K562 (cell line): Measurements from ENCODE around the gene DAGLB. TPM values are rescaled to one million over a fixed set of nuclear protein-coding genes. Genes with fewer than 3 reads are reported as not detected.
A peak's percentile ranks its signal among the peaks of the same experiment; 100 is the strongest.

Experiments
- ATAC-seq: fragments of 200-7000 bp; cut with Tn5 transposase; 3 replicates; pipeline ENCODE4 v1.9.1; 2020; ENCODE audit warnings: moderate library complexity
- BruUV-seq: library from RNA; stranded (reverse); fragments of 400-500 nt; replicated peaks from 2 replicates; lab custom pipeline; 2021; lab: Mats Ljungman, UMichigan
- CTCF ChIA-PET: fragments of 300-600 bp; formaldehyde crosslinking; extraction: SDS; loops from one replicate; lab custom pipeline; 2021; ENCODE audit warnings: low intra/inter-chr PET ratio; lab: Yijun Ruan, JAX
- POLR2A ChIA-PET: fragments of 300-600, 350-650 bp; sonication (Branson Sonifier 250); formaldehyde crosslinking; extraction: SDS; loops from one replicate; lab custom pipeline; 2021; ENCODE audit warnings: antibody characterized with exemption, inconsistent platforms; lab: Yijun Ruan, JAX
- DNase-seq, 4 experiments: peaks; one replicate each; pipeline versions ENCODE4 v3.0.0 to v3.0.0-alpha.2; 2011 to 2018; ENCODE audit warnings: low spot score in 3 of 4, mixed read lengths in 3 of 4; ENCODE audit errors: extremely low read depth in 1 of 4
- FAIRE-seq: peaks from 2 replicates; lab custom pipeline; 2011; peaks lifted over from hg19 to GRCh38; lab: Jason Lieb, UNC
- H2AFZ ChIP-seq: 2 replicates; pipeline ENCODE4 v1.6.0; 2011; ENCODE audit warnings: low read depth, low read length, control low read depth, inconsistent platforms
- H3K27ac ChIP-seq: fragments of 200-600 bp; 3 replicates; pipeline ENCODE4 v1.8.0; 2011; ENCODE audit warnings: low read depth, mild to moderate bottlenecking, control low read depth, inconsistent platforms, low read length, moderate library complexity, mixed read lengths; ENCODE audit errors: extremely low read depth
- H3K27me3 ChIP-seq, 2 experiments: fragments of 300-600 bp in 1 of 2; 2 replicates in 1 of 2; 3 replicates in 1 of 2; pipeline versions ENCODE4 v1.6.0 to v1.8.0; 2011; ENCODE audit warnings: inconsistent platforms in 2 of 2, low read length in 2 of 2, mild to moderate bottlenecking in 1 of 2, mixed read lengths in 1 of 2, moderate library complexity in 1 of 2; ENCODE audit not compliant: control insufficient read depth in 2 of 2, insufficient read depth in 2 of 2
- H3K36me3 ChIP-seq: fragments of 300-600 bp; 3 replicates; pipeline ENCODE4 v1.8.0; 2011; ENCODE audit warnings: mild to moderate bottlenecking, low read length, inconsistent platforms; ENCODE audit not compliant: control insufficient read depth, insufficient read depth
- H3K4me1 ChIP-seq, 2 experiments: fragments of 200-600 bp in 1 of 2; replicated peaks in 1 of 2; 2 replicates in 1 of 2; 3 replicates in 1 of 2; pipeline versions ENCODE4 v1.5.1 to v1.8.0; 2011; ENCODE audit warnings: inconsistent platforms in 2 of 2, low read length in 2 of 2, mild to moderate bottlenecking in 1 of 2, mixed read lengths in 1 of 2, moderate library complexity in 1 of 2; ENCODE audit not compliant: control insufficient read depth in 2 of 2, insufficient read depth in 2 of 2
- H3K4me2 ChIP-seq: 2 replicates; pipeline ENCODE4 v1.6.1; 2011; ENCODE audit warnings: low read length, control low read depth, inconsistent platforms, mixed read lengths; ENCODE audit not compliant: insufficient read depth
- H3K4me3 ChIP-seq: fragments of 200-600 bp; sonication (generic), shearing (Covaris generic); 2 replicates; pipeline ENCODE4 v1.5.1; 2016; ENCODE audit warnings: control low read depth, inconsistent platforms
- H3K79me2 ChIP-seq: fragments of 200-600 bp; 3 replicates; pipeline ENCODE4 v1.8.0; 2011; ENCODE audit warnings: low read length, inconsistent platforms; ENCODE audit not compliant: control insufficient read depth, insufficient read depth
- H3K9ac ChIP-seq, 2 experiments: 2 replicates each; pipeline versions ENCODE4 v1.6.0 to v1.6.1; 2011; ENCODE audit warnings: low read depth in 2 of 2, low read length in 2 of 2, control low read depth in 1 of 2, inconsistent platforms in 1 of 2, mild to moderate bottlenecking in 1 of 2, mixed read lengths in 1 of 2; ENCODE audit not compliant: insufficient read depth in 1 of 2
- H3K9me1 ChIP-seq: one replicate; pipeline ENCODE4 v1.6.0; 2011; ENCODE audit warnings: inconsistent platforms, mild to moderate bottlenecking, low read length, moderate library complexity; ENCODE audit not compliant: control insufficient read depth, insufficient read depth
- H3K9me3 ChIP-seq: replicated peaks from 2 replicates; pipeline ENCODE4 v1.5.1; 2011; ENCODE audit warnings: low read depth, low read length, inconsistent platforms; ENCODE audit not compliant: control insufficient read depth, insufficient read depth
- H4K20me1 ChIP-seq: replicated peaks from 2 replicates; pipeline ENCODE4 v1.6.1; 2011; ENCODE audit warnings: low read length, inconsistent platforms, mixed read lengths; ENCODE audit not compliant: control insufficient read depth, insufficient read depth
- LCOR ChIP-seq: sonication (generic); formaldehyde crosslinking; IDR thresholded peaks from 2 replicates; pipeline ENCODE4 v1.8.0; 2022; ENCODE audit warnings: mild to moderate bottlenecking, missing genetic modification reagents
- NCOA1 ChIP-seq: fragments of 450-650 bp; IDR thresholded peaks from 2 replicates; pipeline ENCODE4 v1.6.1; 2016; ENCODE audit warnings: low read depth
- PHTF2 ChIP-seq: fragments of 250-450 bp; sonication (Bioruptor Pico); IDR thresholded peaks from 2 replicates; pipeline ENCODE4 v1.5.0; 2021; ENCODE audit warnings: mild to moderate bottlenecking
- RBM25 ChIP-seq: fragments of 200-400 bp; formaldehyde crosslinking; IDR thresholded peaks from 2 replicates; pipeline ENCODE4 v1.6.1; 2018; ENCODE audit warnings: low read length, low read depth, moderate library complexity; ENCODE audit not compliant: severe bottlenecking
- YY1 ChIP-seq, 3 experiments: IDR thresholded peaks; 2 replicates each; pipeline ENCODE4 v1.6.1; 2011; ENCODE audit warnings: low read length in 2 of 3, mild to moderate bottlenecking in 2 of 3, moderate library complexity in 2 of 3, borderline replicate concordance in 1 of 3, control low read depth in 1 of 3, low read depth in 1 of 3; ENCODE audit not compliant: insufficient read depth in 3 of 3, insufficient replicate concordance in 2 of 3, control insufficient read depth in 1 of 3, insufficient read length in 1 of 3; ENCODE audit errors: extremely low read depth in 1 of 3
- ZNF174 ChIP-seq: fragments of 250-450 bp; sonication (Bioruptor Pico); IDR thresholded peaks from 2 replicates; pipeline ENCODE4 v1.4.0; 2020; ENCODE audit warnings: mild to moderate bottlenecking
- WGBS: fragments of 100-300 bp; shearing (Covaris generic); methylation state at CpG from one replicate; pipeline ENCODE4 v1.1.6; 2016; ENCODE audit warnings: low coverage, mixed read lengths; ENCODE audit not compliant: insufficient coverage; ENCODE audit errors: missing lambda C conversion rate; 5-methylcytosine and 5-hydroxymethylcytosine counted together
- in situ Hi-C: fragments of 300-500 bp; cut with MboI; formaldehyde crosslinking; loops from 4 replicates; pipeline ENCODE4 v1.15.0; 2018; ENCODE audit warnings: inconsistent platforms, mixed read lengths
- intact Hi-C: fragments of 100-400 bp; cut with micrococcal nuclease; formaldehyde crosslinking; loops from 2 replicates; pipeline ENCODE4 v1.14.2; 2022
- polyA plus RNA-seq, 8 experiments: library from polyadenylated mRNA; depleted of rRNA in 4 of 8; stranded (reverse) in 5 of 8; unstranded in 3 of 8; fragments of >200 nt; fragmentation: Nextera tagmentation in 2 of 8; fragmentation: Illumina TruSeq in 1 of 8; extraction: Ambion mirVana in 2 of 8; extraction: Trizol in 1 of 8; gene quantifications; 2 replicates each; pipeline versions ENCODE4 v1.2.1 to v1.2.3, GENCODE V29; 2011 to 2014; ENCODE audit warnings: inconsistent platforms in 1 of 8, missing spikeins in 1 of 8
- total RNA-seq, 7 experiments: library from RNA; depleted of rRNA in 6 of 7; stranded (reverse); fragments of >200 nt in 6 of 7; fragmentation: Illumina TruSeq in 2 of 7; extraction: Trizol in 2 of 7; gene quantifications; 2 replicates each; pipeline versions ENCODE4 v1.2.1 to v1.2.3, GENCODE V29; 2011 to 2021; ENCODE audit warnings: low replicate concordance in 1 of 7

Gene DAGLB
- total and polyA plus RNA-seq, 9 of the 15 experiments (the other 6 are each of a cell fraction or from before 2014, with no cell fraction given) = 0.92 to 16.4 (median 9.3) TPM

DNA sequence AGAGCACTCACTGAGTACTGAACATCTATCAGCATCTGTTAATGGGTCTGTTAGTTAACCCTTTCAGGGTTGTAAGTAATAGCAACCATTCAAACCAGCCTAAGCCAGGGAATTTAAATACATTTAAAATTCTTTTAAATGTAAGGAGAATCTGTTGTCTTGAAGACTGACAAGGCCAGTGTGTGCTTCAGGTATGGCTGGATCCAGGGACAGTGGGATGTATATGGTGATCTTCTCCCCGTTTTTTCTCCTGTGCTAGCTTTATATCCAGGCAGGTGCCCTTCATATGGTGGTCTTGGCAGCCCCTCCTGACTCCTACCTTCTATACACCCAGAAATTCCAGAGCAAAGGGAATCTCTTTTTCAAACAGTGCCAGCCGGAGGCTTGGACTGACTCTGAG is 46.6 kb upstream of the DAGLB start:
- BruUV-seq = no TSS peak
- FAIRE-seq = no peak
- 13% methylated on average over 2 of the region's 2 CpGs for WGBS
- no peak overlapping the region for H3K4me2 ChIP-seq
- H3K27ac ChIP-seq = no peak overlapping the region
- ChIA-PET CTCF (no interaction called here), POLR2A (interaction anchor here (0.6 kb wide), 1 partner anchor 47 kb away, joined by 3 read pairs; the partner anchor contains the start of gene DAGLB)
- peaks cover 0 to 12% of the 10 kb centered on the region in 2 experiments; a peak in 3 of 5 replicates for H3K4me1 ChIP-seq
- in situ Hi-C loops (no loop called here), intact Hi-C loops (no loop called here)
- H3K27me3 ChIP-seq = peaks cover 2 to 4% of the 10 kb centered on the region in 2 experiments; a peak in 2 of 5 replicates
- H3K9me1 ChIP-seq = no peaks in the 10 kb centered on the region
- H3K79me2 ChIP-seq = no peaks in the 10 kb centered on the region
- no peak for DNase-seq
- H3K4me3 ChIP-seq = no peak overlapping the region
- H4K20me1 ChIP-seq = no peaks in the 10 kb centered on the region
- H3K9ac ChIP-seq = no peak overlapping the region
- no peak for ATAC-seq
- H3K36me3 ChIP-seq = no peaks in the 10 kb centered on the region
- TF ChIP-seq RBM25 (peak; percentile 36), PHTF2 (CRISPR knock-in tag) (no peak), YY1 (IDR thresholded peaks at IDR 0.05; ENCODE audit: borderline replicate concordance in 1 of 3, control insufficient read depth in 1 of 3, extremely low read depth in 1 of 3, insufficient read depth in 3 of 3, insufficient read length in 1 of 3, insufficient replicate concordance in 2 of 3, low read depth in 1 of 3, low read length in 2 of 3) (no peak), LCOR (no peak), NCOA1 (no peak), ZNF174 (no peak)
- no peak overlapping the region for H2AFZ ChIP-seq
- H3K9me3 ChIP-seq = 0 out of 2 replicates have a peak, but pooled peaks cover 3% of the 10 kb centered on the region
